Measurements from ENCODE around the gene GRK6.
"Not testable (repeated sequence)": the region's sequence is repeated elsewhere in the genome, so short reads cannot be mapped to it uniquely, and the experiment has no call there.

The GRK6 gene

GRCh38 chr5:177399997-177400868 is 26.2 kb upstream of the GRK6 start, which contains the start of gene PFN3:
Gene PFN3 (minus strand): TSS chr5:177400661. CDS start chr5:177400576, 85 bp downstream.
- DNase-seq (ENCODE audit: low spot score): no peak

GRCh38 chr5:177402271-177403043 is 24.0 kb upstream of the GRK6 start:
- peak; percentile 86 for DNase-seq (ENCODE audit: low spot score)

GRCh38 chr5:177403102-177403791 is 23.2 kb upstream of the GRK6 start:
- DNase-seq (ENCODE audit: low spot score): peak; percentile 65

GRCh38 chr5:177403792-177404640 is 22.5 kb upstream of the GRK6 start:
- DNase-seq (ENCODE audit: low spot score): peak; percentile 84

GRCh38 chr5:177404641-177405179 is 21.8 kb upstream of the GRK6 start:
- DNase-seq (ENCODE audit: low spot score): no peak

- DNase-seq (ENCODE audit: low spot score): no peak
These were observed 21.2 kb upstream of the GRK6 start for GRCh38 chr5:177405312-177405711.

- DNase-seq (ENCODE audit: low spot score): no peak
These were observed 20.7 kb upstream of the GRK6 start for GRCh38 chr5:177405805-177406204.

- DNase-seq (ENCODE audit: low spot score): no peak
These were observed 17.3 kb upstream of the GRK6 start, which contains the start of gene F12 for GRCh38 chr5:177409043-177409801. Gene F12 (minus strand): TSS chr5:177409564. CDS start chr5:177409527, 37 bp downstream.

- no peak for DNase-seq (ENCODE audit: low spot score)
These were observed 15.9 kb upstream of the GRK6 start for GRCh38 chr5:177410575-177410974.

- no peak for DNase-seq (ENCODE audit: low spot score)
These were observed 13.8 kb upstream of the GRK6 start for GRCh38 chr5:177412603-177413233.

- DNase-seq (ENCODE audit: low spot score): no peak
These were observed 12.0 kb upstream of the GRK6 start for GRCh38 chr5:177414481-177414880.

GRCh38 chr5:177417081-177417480 is 9.4 kb upstream of the GRK6 start:
- DNase-seq (ENCODE audit: low spot score): not testable (repeated sequence)

GRCh38 chr5:177419046-177419445 is 7.4 kb upstream of the GRK6 start:
- no peak for DNase-seq (ENCODE audit: low spot score)

GRCh38 chr5:177420472-177420871 is 6.0 kb upstream of the GRK6 start:
- not testable (repeated sequence) for DNase-seq (ENCODE audit: low spot score)

- DNase-seq (ENCODE audit: low spot score): no peak
These were observed 5.2 kb upstream of the GRK6 start for GRCh38 chr5:177421062-177421798.

GRCh38 chr5:177423671-177424070 is 2.8 kb upstream of the GRK6 start:
- DNase-seq (ENCODE audit: low spot score): no peak

GRCh38 chr5:177425196-177425800 is 1.2 kb upstream of the GRK6 start:
- no peak for DNase-seq (ENCODE audit: low spot score)

- DNase-seq (ENCODE audit: low spot score): peak; percentile 99
These were observed 493 bp upstream of the GRK6 start for GRCh38 chr5:177425801-177426565.
